HEK293T (cell line): Measurements from ENCODE around the gene NFAM1.
A peak's percentile ranks its signal among the peaks of the same experiment; 100 is the strongest.

Experiments
- CTCF ChIA-PET: fragments of 350-600 bp; formaldehyde crosslinking; extraction: SDS; loops from one replicate; lab custom pipeline; 2021; ENCODE audit warnings: antibody characterized with exemption, inconsistent platforms; lab: Yijun Ruan, JAX
- POLR2A ChIA-PET: fragments of 350-600 bp; formaldehyde crosslinking; extraction: SDS; loops from one replicate; lab custom pipeline; 2020; ENCODE audit warnings: antibody characterized with exemption, inconsistent platforms; lab: Yijun Ruan, JAX
- DNase-seq: peaks from one replicate; pipeline ENCODE4 v3.0.0; 2012; ENCODE audit warnings: mixed read lengths; ENCODE audit errors: extremely low spot score
- ARNT ChIP-seq: fragments of 450-650 bp; IDR thresholded peaks from 2 replicates; pipeline ENCODE4 v1.6.1; 2017; ENCODE audit warnings: mild to moderate bottlenecking
- BHLHE40 ChIP-seq: fragments of 450-650 bp; IDR thresholded peaks from 2 replicates; pipeline ENCODE4 v1.6.1; 2016; ENCODE audit warnings: mild to moderate bottlenecking, moderate library complexity, borderline replicate concordance
- CTBP1 ChIP-seq: fragments of 450-650 bp; IDR thresholded peaks from 2 replicates; pipeline ENCODE4 v1.6.1; 2016; ENCODE audit warnings: borderline replicate concordance
- ELF4 ChIP-seq: fragments of 450-650 bp; IDR thresholded peaks from 2 replicates; pipeline ENCODE4 v1.6.1; 2017; ENCODE audit warnings: antibody characterized with exemption
- FOXA1 ChIP-seq: fragments of 450-650 bp; IDR thresholded peaks from 2 replicates; pipeline ENCODE4 v1.6.1; 2016; ENCODE audit warnings: mild to moderate bottlenecking
- FOXK2 ChIP-seq: fragments of 450-650 bp; IDR thresholded peaks from 2 replicates; pipeline ENCODE4 v1.6.1; 2016; ENCODE audit warnings: mild to moderate bottlenecking
- FOXM1 ChIP-seq: fragments of 450-650 bp; IDR thresholded peaks from 2 replicates; pipeline ENCODE4 v1.6.1; 2017; ENCODE audit warnings: mild to moderate bottlenecking, borderline replicate concordance
- HDGF ChIP-seq: fragments of 450-650 bp; IDR thresholded peaks from 2 replicates; pipeline ENCODE4 v1.6.1; 2017; ENCODE audit warnings: antibody characterized with exemption, borderline replicate concordance
- L3MBTL2 ChIP-seq: fragments of 450-650 bp; conservative IDR thresholded peaks from 2 replicates; pipeline ENCODE4 v1.6.1; 2016; ENCODE audit warnings: mild to moderate bottlenecking
- LEF1 ChIP-seq: fragments of 450-650 bp; IDR thresholded peaks from 2 replicates; pipeline ENCODE4 v1.6.1; 2017; ENCODE audit warnings: mild to moderate bottlenecking, borderline replicate concordance
- NFRKB ChIP-seq: fragments of 450-650 bp; IDR thresholded peaks from 2 replicates; pipeline ENCODE4 v1.6.1; 2016; ENCODE audit warnings: mild to moderate bottlenecking, moderate library complexity
- PKNOX1 ChIP-seq: fragments of 450-650 bp; IDR thresholded peaks from 2 replicates; pipeline ENCODE4 v1.6.1; 2016
- SP1 ChIP-seq: fragments of 450-650 bp; IDR thresholded peaks from 2 replicates; pipeline ENCODE4 v1.6.1; 2017
- SUZ12 ChIP-seq: fragments of 450-650 bp; IDR thresholded peaks from 2 replicates; pipeline ENCODE4 v1.6.1; 2016; ENCODE audit warnings: mild to moderate bottlenecking
- TARDBP ChIP-seq: fragments of 450-650 bp; IDR thresholded peaks from 2 replicates; pipeline ENCODE4 v1.6.1; 2016
- ZNF384 ChIP-seq: fragments of 450-650 bp; IDR thresholded peaks from 2 replicates; pipeline ENCODE4 v1.6.1; 2016

The NFAM1 gene

GRCh38 chr22:42335839-42336378 is 96.3 kb downstream of the NFAM1 start:
- CTCF ChIA-PET, result no interaction called here
- POLR2A ChIA-PET, result no interaction called here
- TF ChIP-seq ELF4 (no peak), LEF1 (no peak), ARNT (no peak), L3MBTL2 (no peak), HDGF (no peak), SUZ12 (no peak), PKNOX1 (no peak), CTBP1 (no peak), FOXA1 (no peak), TARDBP (no peak), FOXK2 (no peak), NFRKB (no peak), ZNF384 (no peak), FOXM1 (no peak), SP1 (no peak), BHLHE40 (no peak)
- no peak for DNase-seq

GRCh38 chr22:42334875-42335512 is 97.2 kb downstream of the NFAM1 start:
- no peak for DNase-seq
- POLR2A ChIA-PET, result interaction anchor here (1.1 kb wide), 1 partner anchor 34 kb away, joined by 3 read pairs; no protein-coding TSS in a partner anchor
- CTCF ChIA-PET, result no interaction called here
- TF ChIP-seq NFRKB (no peak), CTBP1 (no peak), LEF1 (no peak), FOXA1 (no peak), SP1 (no peak), TARDBP (no peak), L3MBTL2 (no peak), HDGF (no peak), ARNT (no peak), BHLHE40 (no peak), FOXK2 (no peak), PKNOX1 (no peak), ELF4 (no peak), SUZ12 (no peak), ZNF384 (no peak), FOXM1 (no peak)

GRCh38 chr22:42333544-42333943 is 98.7 kb downstream of the NFAM1 start:
- no peak for DNase-seq
- ChIA-PET POLR2A (interaction anchor here (0.9 kb wide), 1 partner anchor 36 kb away, joined by 3 read pairs; no protein-coding TSS in a partner anchor), CTCF (no interaction called here)
- TF ChIP-seq LEF1, result no peak
- TF ChIP-seq NFRKB, result no peak
- no peak for TF ChIP-seq FOXK2

GRCh38 chr22:42332089-42332488 is 100.1 kb downstream of the NFAM1 start:
- no peak for DNase-seq
- no peak for TF ChIP-seq PKNOX1
- no peak for TF ChIP-seq ARNT
- no peak for TF ChIP-seq SP1
- no peak for TF ChIP-seq FOXK2
- no peak for TF ChIP-seq BHLHE40
- POLR2A ChIA-PET, result no interaction called here
- CTCF ChIA-PET, result no interaction called here

- CTCF ChIA-PET, result no interaction called here
- TF ChIP-seq PKNOX1 (peak; percentile 52), TARDBP (no peak)
- POLR2A ChIA-PET, result interaction anchor here (1.0 to 1.4 kb wide), 2 partner anchors 23 to 38 kb away, joined by 3 read pairs; no protein-coding TSS in a partner anchor
- DNase-seq, result peak; percentile 30
Measured at GRCh38 chr22:42331014-42331413, 101.2 kb downstream of the NFAM1 start.
